H54 (cell line): ENCODE measurements around the gene C12orf76.
"Not testable (repeated sequence)": the region's sequence is repeated elsewhere in the genome, so short reads cannot be mapped to it uniquely, and the experiment has no call there.

Source experiments
- DNase-seq: peaks from one replicate; pipeline ENCODE4 v3.0.0; 2011; ENCODE audit warnings: low spot score, mixed read lengths; ENCODE audit not compliant: insufficient read length
- FAIRE-seq: peaks from 3 replicates; lab custom pipeline; 2011; peaks lifted over from hg19 to GRCh38; lab: Jason Lieb, UNC
- POLR2A ChIP-seq: IDR thresholded peaks from 2 replicates; pipeline ENCODE4 v1.6.1; 2011; ENCODE audit warnings: low read depth, mild to moderate bottlenecking, low read length

Gene C12orf76

GRCh38 chr12:110015132-110015531 lies 33.2 kb downstream of the C12orf76 start:
- TF ChIP-seq POLR2A: no peak
- FAIRE-seq (no peak), DNase-seq (no peak)

DNA sequence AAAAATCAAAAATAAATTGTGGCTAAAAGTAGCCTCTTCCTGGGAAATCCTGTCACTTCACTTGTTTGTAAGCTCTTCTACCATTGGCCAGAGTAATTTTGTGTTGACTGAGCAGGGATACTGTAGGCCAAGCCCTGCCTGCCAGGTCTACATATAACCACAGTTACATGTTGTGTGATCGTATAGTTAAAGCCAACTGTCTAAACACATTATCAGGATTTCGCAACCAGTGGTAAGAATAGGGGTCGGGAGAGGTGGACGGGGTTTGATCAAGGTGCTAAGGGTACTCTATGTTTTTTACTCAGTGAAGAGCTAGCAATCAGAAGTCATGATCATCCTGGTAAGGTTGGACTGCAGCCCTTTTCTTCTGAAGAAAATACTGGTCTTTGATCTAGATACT lies 35.7 kb downstream of the C12orf76 start:
- DNase-seq: no peak
- no peak for FAIRE-seq
- TF ChIP-seq POLR2A: no peak

DNA sequence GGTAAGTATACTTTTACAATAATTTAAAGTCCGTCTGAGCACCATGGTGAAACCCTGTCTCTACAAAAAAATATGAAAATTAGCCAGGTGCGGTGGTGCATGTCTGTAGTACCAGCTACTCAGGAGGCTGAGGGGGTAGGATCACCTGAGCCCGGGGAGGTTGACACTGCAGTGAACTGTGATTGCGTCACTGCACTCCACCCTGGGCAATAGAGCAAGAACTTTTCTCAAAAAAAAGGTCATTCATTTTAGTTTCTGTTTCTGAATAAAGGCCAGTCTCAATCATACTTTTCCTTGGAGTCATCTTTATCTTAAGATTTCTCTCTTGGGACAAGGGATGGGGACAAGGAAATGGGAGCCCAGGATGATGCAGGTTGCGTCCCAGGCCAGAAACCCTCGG lies 36.2 kb downstream of the C12orf76 start:
- TF ChIP-seq POLR2A: no peak
- FAIRE-seq: no peak
- no peak for DNase-seq

- no peak for TF ChIP-seq POLR2A
- no peak for FAIRE-seq
- DNase-seq: no peak
These were observed 37.2 kb downstream of the C12orf76 start for GRCh38 chr12:110010853-110011723.

- FAIRE-seq, DNase-seq: not testable (repeated sequence)
These were observed 39.5 kb downstream of the C12orf76 start for GRCh38 chr12:110008681-110009398.

DNA sequence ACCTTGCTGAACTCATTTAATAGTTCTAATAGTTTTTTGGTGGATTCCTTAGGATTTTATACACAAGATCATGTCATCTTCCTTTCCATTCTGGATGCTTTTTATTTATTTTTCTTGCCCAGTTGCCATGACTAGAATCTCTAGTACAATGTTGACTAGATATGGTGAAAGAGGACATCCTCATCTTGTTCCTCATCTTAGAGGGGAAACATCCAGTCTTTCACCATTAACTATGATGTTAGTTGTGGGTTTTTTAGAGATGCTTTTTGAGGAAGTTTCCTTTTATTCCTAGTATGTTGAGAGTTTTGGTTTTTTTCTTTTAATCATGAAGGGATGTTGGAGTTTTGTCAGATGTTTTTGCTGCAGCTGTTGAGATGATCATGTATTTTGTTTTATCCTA lies 40.4 kb downstream of the C12orf76 start:
- no peak for DNase-seq
- FAIRE-seq: no peak
- TF ChIP-seq POLR2A: no peak

DNA sequence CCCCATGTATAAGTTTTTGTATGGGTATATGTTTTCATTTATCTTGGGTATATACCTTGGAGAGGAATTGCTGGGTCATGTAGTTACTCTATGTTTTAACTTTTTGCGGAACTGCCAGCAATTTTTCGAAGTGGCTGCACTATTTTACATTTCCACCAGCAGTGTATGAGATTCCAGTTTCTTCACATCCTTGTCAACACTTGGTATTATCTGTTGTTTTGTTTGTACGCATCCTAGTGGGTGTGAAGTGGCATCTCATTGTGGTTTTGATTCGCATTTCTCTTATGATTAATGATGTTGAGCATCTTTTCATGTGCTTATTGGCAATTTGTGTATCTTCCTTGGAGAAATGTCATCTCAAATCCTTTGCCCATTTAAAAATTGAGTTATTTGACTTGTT lies 42.2 kb downstream of the C12orf76 start:
- FAIRE-seq (no peak), DNase-seq (no peak)
- TF ChIP-seq POLR2A: no peak

GRCh38 chr12:110005319-110005973 lies 42.9 kb downstream of the C12orf76 start:
- FAIRE-seq (no peak), DNase-seq (no peak)
- no peak for TF ChIP-seq POLR2A

DNA sequence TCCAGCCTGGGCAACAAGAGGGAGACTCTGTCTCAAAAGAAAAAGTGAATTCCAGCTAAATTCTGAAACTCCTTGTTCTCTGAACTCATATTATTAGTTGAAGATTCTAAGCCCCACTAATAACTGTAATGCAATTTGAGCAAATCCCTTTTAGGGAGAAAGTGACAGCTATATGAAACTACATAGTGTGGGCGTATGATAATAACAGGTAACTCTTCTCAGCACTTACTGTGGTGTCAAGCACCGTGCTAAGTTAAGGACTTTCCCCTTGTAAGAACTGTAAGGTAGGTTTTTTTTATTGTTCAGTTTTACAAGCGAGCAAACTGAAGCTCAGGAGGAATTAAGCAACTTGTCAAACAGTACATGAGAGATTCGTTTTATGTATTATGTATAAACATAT lies 43.7 kb downstream of the C12orf76 start:
- DNase-seq: no peak
- TF ChIP-seq POLR2A: no peak
- no peak for FAIRE-seq

DNA sequence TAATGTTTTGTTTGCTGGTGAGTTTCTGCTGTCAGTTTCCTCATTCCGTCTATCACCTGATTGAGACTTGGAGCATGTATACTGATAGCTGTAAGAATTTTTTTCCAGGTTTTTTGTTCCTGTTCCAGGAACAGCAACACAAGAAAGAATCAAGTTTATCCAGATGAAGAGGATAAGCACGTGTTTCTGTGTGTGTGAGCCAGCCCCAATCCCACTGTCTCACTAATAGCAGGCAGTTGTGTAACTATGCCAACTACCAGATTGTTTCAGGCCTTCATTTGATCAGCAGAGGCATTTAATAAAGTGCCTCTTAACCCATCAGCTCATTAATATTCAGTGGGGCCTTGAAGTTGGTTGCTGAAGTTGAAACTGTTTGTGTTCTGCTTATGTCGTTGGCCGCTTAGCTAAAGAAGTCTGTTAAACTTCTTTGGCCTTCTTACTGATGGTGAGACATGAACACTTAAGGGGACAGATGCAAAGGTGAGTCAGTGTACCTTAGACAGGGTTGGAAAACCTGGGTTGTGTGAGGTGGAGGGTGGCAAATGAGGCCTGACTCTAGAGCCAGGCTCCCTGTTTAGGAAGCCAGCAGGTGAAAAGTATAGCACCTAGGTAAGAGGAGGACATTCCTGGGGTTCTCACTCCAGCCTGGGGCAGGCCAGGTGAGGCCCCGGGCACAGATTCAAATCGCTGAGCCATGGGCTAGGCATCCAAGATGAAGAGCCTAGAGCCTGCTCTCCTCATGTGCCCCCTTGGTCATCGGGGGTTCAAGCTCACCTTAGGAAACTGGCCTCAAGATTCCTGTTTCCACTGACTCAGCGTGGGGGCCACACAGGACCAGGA lies 45.4 kb downstream of the C12orf76 start:
- FAIRE-seq (no peak), DNase-seq (no peak)
- no peak for TF ChIP-seq POLR2A

GRCh38 chr12:110001596-110001995 lies 46.7 kb downstream of the C12orf76 start:
- no peak for FAIRE-seq

DNA sequence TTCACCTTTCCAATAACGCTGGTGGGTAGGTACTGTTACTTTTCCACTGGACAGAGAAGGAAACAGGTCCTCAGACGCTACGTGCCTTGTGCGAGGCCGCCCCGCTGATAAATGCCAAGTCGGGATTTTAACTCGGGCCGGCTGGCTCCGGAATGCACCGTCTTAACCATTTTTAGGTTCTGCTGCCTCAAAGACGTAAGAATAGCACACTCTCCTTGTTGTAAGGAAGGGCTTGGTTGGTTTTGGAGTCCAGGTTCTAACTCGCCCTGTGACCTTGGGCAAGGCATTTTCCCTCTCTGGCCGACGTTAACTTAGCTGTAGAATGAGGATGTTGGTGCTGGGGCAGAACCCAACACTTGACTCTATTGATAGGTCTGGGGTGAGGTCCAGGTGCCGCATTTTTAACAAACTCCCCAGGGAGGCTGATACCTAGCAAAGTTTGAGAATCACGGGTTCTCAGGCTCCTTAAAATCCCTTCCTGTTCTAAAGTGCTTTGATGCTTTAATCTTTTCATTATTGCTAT lies 48.3 kb downstream of the C12orf76 start:
- FAIRE-seq: no peak
- TF ChIP-seq POLR2A: no peak
- DNase-seq: no peak

More at GRCh38 chr12:110001596-110001995, 46.7 kb downstream of the C12orf76 start:
- no peak for TF ChIP-seq POLR2A
- peak; percentile 57 for DNase-seq

DNA sequence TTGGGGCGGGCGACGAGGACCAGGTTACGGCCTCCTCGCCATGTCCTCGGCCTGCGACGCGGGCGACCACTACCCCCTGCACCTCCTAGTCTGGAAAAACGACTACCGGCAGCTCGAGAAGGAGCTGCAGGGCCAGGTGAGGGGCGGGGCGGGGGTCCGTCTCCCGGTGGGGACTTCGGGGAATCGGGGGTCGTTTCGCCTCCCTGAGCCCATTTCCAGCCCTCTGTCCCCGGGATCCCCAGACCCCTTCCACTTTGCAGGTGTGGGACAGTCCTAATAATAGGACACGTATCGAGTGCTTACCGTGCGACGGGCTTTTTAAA lies 48.7 kb downstream of the C12orf76 start:
- FAIRE-seq: no peak
- DNase-seq: no peak
- no peak for TF ChIP-seq POLR2A
